ACC112 (cell line): ENCODE results near the gene FBXO10.
"Not testable (repeated sequence)": the region's sequence is repeated elsewhere in the genome, so short reads cannot be mapped to it uniquely, and the experiment has no call there.

ENCODE experiments used
- H2AFZ ChIP-seq: fragments of 200-600 bp; sonication (generic); one replicate; pipeline ENCODE4 v1.6.0; 2017; ENCODE audit warnings: antibody characterized with exemption, low read length; ENCODE audit not compliant: unreplicated experiment
- H3K27ac ChIP-seq: fragments of 200-600 bp; sonication (generic); 2 replicates; pipeline ENCODE4 v1.5.1; 2014; ENCODE audit warnings: low read depth, mild to moderate bottlenecking, antibody characterized with exemption, low read length, moderate library complexity
- H3K27me3 ChIP-seq: fragments of 200-600 bp; sonication (generic); 2 replicates; pipeline ENCODE4 v1.6.1; 2014; ENCODE audit warnings: mild to moderate bottlenecking, antibody characterized with exemption, low read length, moderate library complexity, mixed read lengths; ENCODE audit not compliant: insufficient read depth
- H3K36me3 ChIP-seq: fragments of 200-600 bp; sonication (generic); 2 replicates; pipeline ENCODE4 v1.6.1; 2016; ENCODE audit warnings: mild to moderate bottlenecking, antibody characterized with exemption, low read length, moderate library complexity, mixed read lengths; ENCODE audit not compliant: insufficient read depth
- H3K4me1 ChIP-seq: fragments of 200-600 bp; sonication (generic); one replicate; pipeline ENCODE4 v1.6.1; 2016; ENCODE audit warnings: low read length, mixed read lengths; ENCODE audit not compliant: insufficient read depth, unreplicated experiment, control insufficient read depth
- H3K4me3 ChIP-seq: fragments of 200-600 bp; sonication (generic); 2 replicates; pipeline ENCODE4 v1.5.1; 2014; ENCODE audit warnings: mild to moderate bottlenecking, low read depth, low read length
- H3K79me2 ChIP-seq: fragments of 200-600 bp; sonication (generic); one replicate; pipeline ENCODE4 v1.6.0; 2016; ENCODE audit warnings: low read length; ENCODE audit not compliant: control insufficient read depth, unreplicated experiment, insufficient read depth

The FBXO10 gene

DNA sequence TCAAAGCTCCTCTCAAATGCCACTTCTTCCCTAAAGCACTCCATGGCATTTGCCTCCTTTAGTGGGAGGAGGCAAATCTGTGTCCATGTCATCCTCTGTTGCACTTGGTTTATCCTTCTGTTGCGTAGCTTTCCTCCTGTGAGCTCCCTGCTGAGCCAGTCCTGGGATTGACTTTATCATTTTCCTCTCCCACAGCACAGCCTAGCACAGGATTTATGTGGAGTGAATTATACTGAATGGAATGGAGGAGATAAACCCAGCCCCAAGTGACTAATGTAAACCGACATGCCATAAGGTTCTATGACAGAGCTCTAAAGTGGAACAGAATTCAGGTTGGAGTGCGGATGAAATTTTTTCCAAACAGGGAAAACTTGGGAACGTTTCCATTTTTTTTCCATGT, 42.6 kb upstream of the FBXO10 start:
- Histone ChIP-seq H3K27ac (no peak overlapping the region), H3K36me3 (no peaks in the 10 kb centered on the region), H3K79me2 (no peaks in the 10 kb centered on the region), H3K4me1 (no peaks in the 10 kb centered on the region), H2AFZ (no peak overlapping the region), H3K4me3 (no peak overlapping the region), H3K27me3 (peaks cover 16% of the 10 kb centered on the region; the same call in 1 of the 2 replicates)

DNA sequence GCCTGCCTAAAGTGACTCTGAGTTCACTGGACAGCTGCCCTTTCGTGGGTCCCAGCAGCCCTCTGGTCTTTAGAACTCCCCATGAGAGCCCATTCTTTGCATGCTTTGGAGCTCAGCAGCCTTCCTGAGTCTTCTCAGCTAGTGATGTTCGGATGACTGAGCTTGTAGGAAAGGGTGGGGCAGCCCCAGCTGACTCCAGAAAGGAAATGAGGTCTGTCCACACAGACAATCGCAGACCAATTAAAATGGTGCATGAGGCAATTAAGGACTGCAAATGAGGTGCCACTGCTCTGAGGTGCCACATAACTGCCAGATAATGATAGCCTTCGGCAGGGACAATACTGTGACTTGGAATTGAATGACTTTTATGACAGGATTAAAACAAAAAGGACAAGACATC, 41.7 kb upstream of the FBXO10 start:
- Histone ChIP-seq H3K27ac (no peak overlapping the region), H3K4me1 (no peaks in the 10 kb centered on the region), H3K79me2 (no peaks in the 10 kb centered on the region), H2AFZ (no peak overlapping the region), H3K36me3 (no peaks in the 10 kb centered on the region), H3K27me3 (peaks cover 21% of the 10 kb centered on the region), H3K4me3 (no peak overlapping the region)

DNA sequence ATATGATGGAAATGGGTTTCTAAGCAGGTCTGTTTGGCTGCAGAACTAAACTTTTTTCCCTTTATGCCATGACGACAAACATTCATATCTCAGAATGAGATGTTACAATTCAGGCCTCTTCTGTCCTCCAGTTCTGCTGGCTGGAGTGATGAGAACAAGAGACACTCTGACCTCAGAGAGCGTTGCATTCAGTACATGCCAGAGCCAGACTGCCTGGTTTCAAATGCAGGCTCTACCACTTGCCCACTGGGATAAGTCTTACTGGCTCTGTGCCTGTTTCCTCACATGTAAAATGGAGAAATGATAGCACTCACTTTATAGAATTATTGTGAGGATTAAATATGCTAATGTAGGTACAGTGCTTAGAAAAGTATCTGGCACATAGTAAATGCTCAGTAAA, 41.0 kb upstream of the FBXO10 start:
- Histone ChIP-seq H3K36me3 (no peaks in the 10 kb centered on the region), H3K4me3 (no peak overlapping the region), H2AFZ (no peak overlapping the region), H3K27ac (no peak overlapping the region), H3K79me2 (no peaks in the 10 kb centered on the region), H3K27me3 (peaks cover 21% of the 10 kb centered on the region), H3K4me1 (no peaks in the 10 kb centered on the region)

DNA sequence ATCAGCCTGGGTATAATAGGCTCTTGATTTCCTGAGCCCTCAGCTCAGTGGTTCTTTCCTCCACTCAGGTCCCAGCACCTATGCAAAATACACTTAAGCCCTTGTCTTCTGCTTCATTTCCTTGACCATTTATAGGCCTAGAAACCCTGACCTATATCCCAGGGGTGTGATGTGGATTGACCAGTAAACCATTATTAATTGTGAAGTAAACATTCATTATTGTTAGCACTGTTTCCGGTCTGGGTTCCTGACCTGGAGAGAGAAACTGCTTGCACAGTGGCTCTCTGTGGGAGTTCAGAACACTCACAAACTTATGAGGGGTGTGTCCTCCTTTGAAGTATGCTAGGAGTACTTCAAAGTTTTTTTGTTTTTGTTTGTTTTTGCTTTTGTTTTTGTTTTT, 35.8 kb upstream of the FBXO10 start:
- Histone ChIP-seq H3K79me2 (no peaks in the 10 kb centered on the region), H3K36me3 (no peaks in the 10 kb centered on the region), H3K27me3 (peaks cover 60% of the 10 kb centered on the region), H2AFZ (no peak overlapping the region), H3K4me1 (no peaks in the 10 kb centered on the region), H3K27ac (no peak overlapping the region), H3K4me3 (no peak overlapping the region)

DNA sequence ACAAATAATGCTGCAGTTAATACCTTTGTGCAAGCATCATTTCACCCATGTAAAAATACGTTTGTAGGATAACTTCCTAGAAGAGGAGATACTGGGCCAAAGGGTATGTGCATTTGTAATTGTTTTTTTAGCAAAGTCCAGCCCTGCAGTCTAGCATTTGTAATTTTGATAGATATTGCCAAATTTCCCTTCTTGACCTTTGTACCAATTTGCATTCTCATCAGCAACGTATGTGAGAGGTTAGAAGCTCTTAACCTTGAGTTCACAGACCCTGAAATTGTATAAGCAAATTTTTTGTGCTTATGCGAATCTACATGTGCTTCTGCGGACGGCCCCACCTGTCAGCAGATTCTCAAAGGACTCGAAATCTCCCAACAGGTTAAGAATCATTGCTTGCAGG, 34.8 kb upstream of the FBXO10 start:
- Histone ChIP-seq H2AFZ (no peak overlapping the region), H3K27me3 (peaks cover 69% of the 10 kb centered on the region)

DNA sequence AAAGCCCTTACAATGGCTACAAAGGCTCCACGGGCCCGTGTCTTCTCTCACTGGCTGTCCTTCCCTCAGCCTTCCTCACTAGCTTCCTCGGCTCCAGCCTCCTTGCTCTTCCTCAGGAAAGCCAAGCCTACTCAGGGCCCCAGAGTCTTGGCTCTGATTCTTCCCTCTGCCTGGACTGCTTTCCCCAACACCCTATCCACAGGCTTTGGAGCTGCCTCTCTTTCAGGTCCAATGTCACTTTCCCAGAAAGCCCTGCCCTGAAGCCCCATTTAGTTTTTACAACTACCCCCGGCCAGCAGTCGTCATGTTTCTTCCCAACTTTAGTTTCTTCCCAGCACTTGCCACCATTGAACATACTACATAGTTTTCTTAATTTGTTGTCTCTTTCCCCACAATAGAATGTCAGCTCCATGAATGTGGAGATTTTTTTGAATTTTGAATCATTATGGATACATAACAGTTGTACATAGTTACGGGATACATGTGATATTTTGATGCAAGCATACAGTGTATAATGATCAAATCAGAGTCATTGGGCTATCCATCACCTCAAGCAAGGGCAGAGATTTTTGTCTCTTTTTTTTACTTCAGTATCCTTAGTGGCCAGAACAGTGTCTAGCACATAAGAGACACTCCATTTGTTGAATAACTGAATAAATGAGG, 33.7 kb upstream of the FBXO10 start:
- no peak overlapping the region for H2AFZ ChIP-seq
- no peak overlapping the region for H3K27ac ChIP-seq
- H3K27me3 ChIP-seq = peaks cover 74% of the 10 kb centered on the region
- H3K4me3 ChIP-seq = no peak overlapping the region
- H3K4me1 ChIP-seq = no peaks in the 10 kb centered on the region
- no peaks in the 10 kb centered on the region for H3K36me3 ChIP-seq
- no peaks in the 10 kb centered on the region for H3K79me2 ChIP-seq

More for the DNA sequence above, 34.8 kb upstream of the FBXO10 start:
- H3K79me2 ChIP-seq = no peaks in the 10 kb centered on the region
- no peak overlapping the region for H3K4me3 ChIP-seq
- no peak overlapping the region for H3K27ac ChIP-seq
- no peaks in the 10 kb centered on the region for H3K36me3 ChIP-seq
- H3K4me1 ChIP-seq = no peaks in the 10 kb centered on the region

DNA sequence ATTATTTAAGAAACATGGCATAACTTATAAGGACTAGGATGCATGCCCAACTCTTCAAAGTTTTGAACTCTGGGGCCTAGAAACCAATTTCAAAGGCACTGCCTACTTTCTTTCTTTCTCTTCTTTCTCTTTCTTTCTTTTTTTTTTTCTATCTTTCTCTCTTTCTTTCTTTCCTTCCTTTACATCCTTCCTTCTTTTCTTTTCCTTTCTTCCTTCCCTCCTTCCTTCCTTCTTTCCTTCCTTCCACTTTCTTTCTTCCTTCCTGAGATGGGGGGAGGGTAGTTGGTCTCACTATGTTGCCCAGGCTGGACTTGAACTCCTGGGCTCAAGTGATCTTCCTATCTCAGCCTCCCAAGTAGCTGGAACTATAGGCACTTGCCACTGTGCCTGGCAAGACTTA, 32.1 kb upstream of the FBXO10 start:
- peaks cover 72% of the 10 kb centered on the region for H3K27me3 ChIP-seq
- H3K27ac ChIP-seq = no peak overlapping the region
- peaks cover 5% of the 10 kb centered on the region for H3K4me1 ChIP-seq
- H3K4me3 ChIP-seq = no peak overlapping the region
- no peaks in the 10 kb centered on the region for H3K36me3 ChIP-seq
- no peaks in the 10 kb centered on the region for H3K79me2 ChIP-seq
- H2AFZ ChIP-seq = no peak overlapping the region

- Histone ChIP-seq H3K27ac (no peak overlapping the region), H3K79me2 (no peaks in the 10 kb centered on the region), H3K4me3 (no peak overlapping the region), H3K27me3 (peaks cover 42% of the 10 kb centered on the region), H3K4me1 (peaks cover 7% of the 10 kb centered on the region), H3K36me3 (no peaks in the 10 kb centered on the region), H2AFZ (no peak overlapping the region)
These were observed 28.1 kb upstream of the FBXO10 start for GRCh38 chr9:37604296-37604695.

DNA sequence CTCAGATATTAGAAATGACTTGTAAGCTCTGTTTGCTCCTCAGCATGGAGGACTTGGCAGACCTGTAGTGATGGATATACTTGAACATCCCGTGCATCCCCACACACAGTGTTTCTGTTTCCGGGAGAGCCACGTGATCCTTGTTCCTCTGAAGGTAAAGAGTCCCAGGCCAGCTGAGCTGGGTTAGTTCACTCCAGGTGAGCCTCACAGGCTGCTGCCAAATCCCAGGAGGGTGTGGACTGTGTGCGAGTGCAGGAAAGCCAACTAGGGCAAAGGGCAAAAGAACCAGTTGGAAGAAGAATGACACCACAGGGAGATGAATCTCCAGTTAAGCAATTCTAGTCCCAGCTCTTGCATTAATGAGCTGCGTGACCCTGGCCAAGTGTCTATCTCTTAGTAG, 26.6 kb upstream of the FBXO10 start:
- peaks cover 7% of the 10 kb centered on the region for H3K4me1 ChIP-seq
- no peak overlapping the region for H2AFZ ChIP-seq
- no peaks in the 10 kb centered on the region for H3K79me2 ChIP-seq
- no peak overlapping the region for H3K4me3 ChIP-seq
- H3K27ac ChIP-seq = no peak overlapping the region
- H3K36me3 ChIP-seq = no peaks in the 10 kb centered on the region
- peaks cover 33% of the 10 kb centered on the region for H3K27me3 ChIP-seq

- H3K27me3 ChIP-seq = peaks cover 25% of the 10 kb centered on the region
- H3K27ac ChIP-seq, H3K79me2 ChIP-seq, H3K4me3 ChIP-seq, H2AFZ ChIP-seq, H3K4me1 ChIP-seq, H3K36me3 ChIP-seq: not testable (repeated sequence)
These were observed 25.9 kb upstream of the FBXO10 start for GRCh38 chr9:37602061-37602460.

DNA sequence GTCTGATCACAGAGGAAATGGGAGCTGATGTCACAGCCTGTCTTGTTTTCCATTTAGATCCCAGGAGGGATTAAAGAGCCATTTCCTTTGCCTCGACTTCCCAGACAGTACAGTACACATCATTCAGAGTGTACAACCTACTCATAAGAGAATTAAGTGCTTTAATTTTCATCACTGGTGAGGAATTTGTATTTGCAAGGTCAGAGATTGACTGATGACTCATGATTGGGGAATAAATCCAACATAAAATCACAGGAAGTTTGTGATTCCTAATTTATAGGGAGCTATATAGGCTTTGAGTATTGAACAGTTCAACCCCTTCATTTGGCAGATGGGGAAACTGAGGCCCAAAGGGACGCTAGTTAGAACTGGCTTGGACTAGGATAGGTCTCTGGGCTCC, 20.3 kb upstream of the FBXO10 start:
- no peak overlapping the region for H3K27ac ChIP-seq
- no peaks in the 10 kb centered on the region for H3K27me3 ChIP-seq
- H3K79me2 ChIP-seq = peaks cover 8% of the 10 kb centered on the region
- peaks cover 12% of the 10 kb centered on the region for H3K4me1 ChIP-seq
- no peak overlapping the region for H3K4me3 ChIP-seq
- no peaks in the 10 kb centered on the region for H3K36me3 ChIP-seq
- no peak overlapping the region for H2AFZ ChIP-seq
